H9 (cell line): Measurements from ENCODE around the gene RBSN. TPM values are rescaled to one million over a fixed set of nuclear protein-coding genes. Genes with fewer than 3 reads are reported as not detected.

Experiments
- DNase-seq: peaks from one replicate; pipeline ENCODE4 v3.0.0-alpha.2; 2017
- H2AFZ ChIP-seq: one replicate; pipeline ENCODE4 v1.6.1; 2013; ENCODE audit warnings: mild to moderate bottlenecking, low read length, control low read depth, moderate library complexity
- H2AK5ac ChIP-seq: 2 replicates; pipeline ENCODE4 v1.6.1; 2013; ENCODE audit warnings: low read length, control low read depth, mixed read lengths; ENCODE audit not compliant: insufficient read length
- H2BK120ac ChIP-seq: one replicate; pipeline ENCODE4 v1.6.1; 2013; ENCODE audit warnings: low read depth, mild to moderate bottlenecking, low read length, control low read depth, inconsistent platforms; ENCODE audit not compliant: poor library complexity, severe bottlenecking
- H2BK12ac ChIP-seq: 2 replicates; pipeline ENCODE4 v1.6.1; 2013; ENCODE audit warnings: low read length, control low read depth, mixed read lengths, low read depth; ENCODE audit not compliant: insufficient read length
- H2BK15ac ChIP-seq: 2 replicates; pipeline ENCODE4 v1.6.1; 2013; ENCODE audit warnings: low read depth, low read length, control low read depth
- H2BK20ac ChIP-seq: one replicate; pipeline ENCODE4 v1.6.1; 2013; ENCODE audit warnings: low read depth, mild to moderate bottlenecking, low read length, control low read depth, inconsistent platforms; ENCODE audit not compliant: poor library complexity, severe bottlenecking
- H2BK5ac ChIP-seq: 2 replicates; pipeline ENCODE4 v1.6.1; 2013; ENCODE audit warnings: low read length, control low read depth, mixed read lengths; ENCODE audit not compliant: insufficient read length
- H3K14ac ChIP-seq: 2 replicates; pipeline ENCODE4 v1.6.1; 2013; ENCODE audit warnings: low read length, control low read depth; ENCODE audit not compliant: insufficient read depth
- H3K18ac ChIP-seq: 2 replicates; pipeline ENCODE4 v1.6.1; 2013; ENCODE audit warnings: low read depth, mild to moderate bottlenecking, mixed read lengths, low read length, control low read depth; ENCODE audit not compliant: insufficient read length
- H3K23ac ChIP-seq: 2 replicates; pipeline ENCODE4 v1.6.1; 2013; ENCODE audit warnings: low read length, control low read depth, mixed read lengths, low read depth; ENCODE audit not compliant: insufficient read length
- H3K23me2 ChIP-seq: 2 replicates; pipeline ENCODE4 v1.6.1; 2013; ENCODE audit warnings: low read depth, mild to moderate bottlenecking, mixed read lengths, low read length, control low read depth; ENCODE audit not compliant: insufficient read length, poor library complexity, severe bottlenecking
- H3K27ac ChIP-seq: 2 replicates; pipeline ENCODE4 v1.5.1; 2013; ENCODE audit warnings: low read length, control low read depth, mixed read lengths, low read depth; ENCODE audit not compliant: insufficient read length
- H3K27me3 ChIP-seq: 2 replicates; pipeline ENCODE4 v1.6.1; 2013; ENCODE audit warnings: low read length, control low read depth, inconsistent platforms; ENCODE audit not compliant: insufficient read depth
- H3K4ac ChIP-seq: 2 replicates; pipeline ENCODE4 v1.6.1; 2013; ENCODE audit warnings: low read depth, mild to moderate bottlenecking, control low read depth, inconsistent platforms, low read length, moderate library complexity
- H3K4me1 ChIP-seq: 2 replicates; pipeline ENCODE4 v1.6.1; 2013; ENCODE audit warnings: low read length, control low read depth, inconsistent platforms; ENCODE audit not compliant: insufficient read depth
- H3K4me2 ChIP-seq: 2 replicates; pipeline ENCODE4 v1.6.1; 2013; ENCODE audit warnings: low read length, control low read depth, mixed read lengths; ENCODE audit not compliant: insufficient read length, insufficient read depth
- H3K56ac ChIP-seq: 2 replicates; pipeline ENCODE4 v1.6.1; 2013; ENCODE audit warnings: low read depth, mild to moderate bottlenecking, mixed read lengths, low read length, control low read depth; ENCODE audit not compliant: insufficient read length
- H3K79me1 ChIP-seq: 2 replicates; pipeline ENCODE4 v1.6.1; 2013; ENCODE audit warnings: low read depth, mild to moderate bottlenecking, moderate library complexity, low read length, control low read depth, inconsistent platforms; ENCODE audit not compliant: insufficient read depth, poor library complexity, severe bottlenecking
- H3K79me2 ChIP-seq: 2 replicates; pipeline ENCODE4 v1.6.1; 2013; ENCODE audit warnings: low read length, control low read depth, inconsistent platforms; ENCODE audit not compliant: insufficient read depth
- H3K9ac ChIP-seq: 2 replicates; pipeline ENCODE4 v1.6.1; 2013; ENCODE audit warnings: low read length, control low read depth, mixed read lengths; ENCODE audit not compliant: insufficient read length; ENCODE audit errors: extremely low read depth
- H3K9me3 ChIP-seq: one replicate; pipeline ENCODE4 v1.6.1; 2013; ENCODE audit warnings: low read depth, low read length, inconsistent platforms; ENCODE audit not compliant: control insufficient read depth
- H3T11ph ChIP-seq: one replicate; pipeline ENCODE4 v1.6.1; 2013; ENCODE audit warnings: mild to moderate bottlenecking, low read length, control low read depth, inconsistent platforms
- H4K20me1 ChIP-seq: one replicate; pipeline ENCODE4 v1.6.1; 2013; ENCODE audit not compliant: control insufficient read depth, insufficient read length, insufficient read depth
- H4K5ac ChIP-seq: 2 replicates; pipeline ENCODE4 v1.6.1; 2013; ENCODE audit warnings: low read depth, mild to moderate bottlenecking, mixed read lengths, low read length, control low read depth; ENCODE audit not compliant: insufficient read length
- H4K8ac ChIP-seq: replicated peaks from 2 replicates; pipeline ENCODE4 v1.6.1; 2013; ENCODE audit warnings: low read length, control low read depth, mixed read lengths, low read depth; ENCODE audit not compliant: insufficient read length
- H4K91ac ChIP-seq: 2 replicates; pipeline ENCODE4 v1.6.1; 2013; ENCODE audit warnings: low read depth, mild to moderate bottlenecking, moderate library complexity, mixed read lengths, low read length, control low read depth; ENCODE audit not compliant: insufficient read length
- H3K27ac Mint-ChIP-seq, 3 experiments: 2 replicates in 2 of 3; 3 replicates in 1 of 3; pipeline ENCODE4 v1.8.0; 2020 to 2021; ENCODE audit warnings: mixed read lengths in 3 of 3, mild to moderate bottlenecking in 1 of 3, moderate library complexity in 1 of 3
- H3K27me3 Mint-ChIP-seq: 2 replicates; pipeline ENCODE4 v1.8.0; 2021; ENCODE audit warnings: low read depth, mild to moderate bottlenecking, moderate library complexity, mixed read lengths
- H3K36me3 Mint-ChIP-seq, 3 experiments: 2 replicates in 2 of 3; 3 replicates in 1 of 3; pipeline ENCODE4 v1.8.0; 2020 to 2021; ENCODE audit warnings: low read depth in 3 of 3, mixed read lengths in 3 of 3; ENCODE audit not compliant: insufficient read depth in 1 of 3
- H3K4me1 Mint-ChIP-seq, 2 experiments: 2 replicates each; pipeline ENCODE4 v1.8.0; 2020; ENCODE audit warnings: mixed read lengths in 2 of 2
- H3K4me3 Mint-ChIP-seq, 2 experiments: 2 replicates in 1 of 2; 3 replicates in 1 of 2; pipeline ENCODE4 v1.8.0; 2020 to 2021; ENCODE audit warnings: mild to moderate bottlenecking in 2 of 2, mixed read lengths in 2 of 2, moderate library complexity in 1 of 2
- H3K9me3 Mint-ChIP-seq, 2 experiments: 2 replicates in 1 of 2; 3 replicates in 1 of 2; pipeline ENCODE4 v1.8.0; 2020; ENCODE audit warnings: mild to moderate bottlenecking in 2 of 2, mixed read lengths in 2 of 2, moderate library complexity in 1 of 2
- WGBS: extraction: QIAGEN DNeasy Blood & Tissue Kit; methylation state at CpG from one replicate; pipeline ENCODE4 v1.1.7; 2013; ENCODE audit warnings: missing lambda C conversion rate, low lambda C conversion rate, mixed read lengths; ENCODE audit not compliant: insufficient read length; ENCODE audit errors: extremely low coverage; 5-methylcytosine and 5-hydroxymethylcytosine counted together
- total RNA-seq: library from RNA; stranded (reverse); gene quantifications from 2 replicates; pipeline ENCODE4 v1.2.1, GENCODE V29; 2021
- TF ChIP-seq, protein P1 (sequence below): fragments of 200-600 bp; sonication (generic); conservative IDR thresholded peaks from 3 replicates; pipeline ENCODE4 v1.8.0; 2021; ENCODE audit warnings: antibody characterized with exemption, mild to moderate bottlenecking

RBSN gene
- total RNA-seq, 1 experiment from 2014 or later = 16.0 TPM

DNA sequence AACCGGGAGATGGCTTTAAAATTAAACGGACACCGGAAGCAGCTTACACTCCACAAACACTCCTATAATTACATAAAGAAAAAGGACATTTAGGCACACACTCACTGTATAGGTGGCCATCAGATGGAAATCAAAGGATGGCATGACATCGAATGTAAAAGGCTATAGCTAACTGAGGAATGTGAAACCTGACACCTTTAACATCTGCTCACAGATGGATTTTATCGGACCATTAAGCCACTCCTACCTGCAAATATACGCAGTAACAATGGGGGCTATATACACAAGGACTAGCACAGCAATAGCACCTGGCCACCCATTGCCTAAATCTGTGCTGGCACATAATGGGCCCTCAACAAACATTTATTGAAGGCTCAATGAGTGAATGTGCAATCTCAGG, 14.5 kb upstream of the RBSN start:
- H4K20me1 ChIP-seq = no peaks in the 10 kb centered on the region
- peaks cover 4% of the 10 kb centered on the region for H3K9me3 ChIP-seq
- H4K8ac ChIP-seq = no peak overlapping the region
- no peak overlapping the region for H4K5ac ChIP-seq
- H3K4me2 ChIP-seq = no peak overlapping the region
- H3K4me1 Mint-ChIP-seq = peaks cover 25 to 28% of the 10 kb centered on the region in 2 experiments
- no peak overlapping the region for H2BK12ac ChIP-seq
- no peaks in the 10 kb centered on the region for H3K79me2 ChIP-seq
- no peak overlapping the region for H3K23ac ChIP-seq
- TF ChIP-seq, protein P1, sequence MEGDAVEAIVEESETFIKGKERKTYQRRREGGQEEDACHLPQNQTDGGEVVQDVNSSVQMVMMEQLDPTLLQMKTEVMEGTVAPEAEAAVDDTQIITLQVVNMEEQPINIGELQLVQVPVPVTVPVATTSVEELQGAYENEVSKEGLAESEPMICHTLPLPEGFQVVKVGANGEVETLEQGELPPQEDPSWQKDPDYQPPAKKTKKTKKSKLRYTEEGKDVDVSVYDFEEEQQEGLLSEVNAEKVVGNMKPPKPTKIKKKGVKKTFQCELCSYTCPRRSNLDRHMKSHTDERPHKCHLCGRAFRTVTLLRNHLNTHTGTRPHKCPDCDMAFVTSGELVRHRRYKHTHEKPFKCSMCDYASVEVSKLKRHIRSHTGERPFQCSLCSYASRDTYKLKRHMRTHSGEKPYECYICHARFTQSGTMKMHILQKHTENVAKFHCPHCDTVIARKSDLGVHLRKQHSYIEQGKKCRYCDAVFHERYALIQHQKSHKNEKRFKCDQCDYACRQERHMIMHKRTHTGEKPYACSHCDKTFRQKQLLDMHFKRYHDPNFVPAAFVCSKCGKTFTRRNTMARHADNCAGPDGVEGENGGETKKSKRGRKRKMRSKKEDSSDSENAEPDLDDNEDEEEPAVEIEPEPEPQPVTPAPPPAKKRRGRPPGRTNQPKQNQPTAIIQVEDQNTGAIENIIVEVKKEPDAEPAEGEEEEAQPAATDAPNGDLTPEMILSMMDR = no peak
- H3K18ac ChIP-seq = no peak overlapping the region
- no peak overlapping the region for H2AFZ ChIP-seq
- no peak overlapping the region for H3K4me3 Mint-ChIP-seq
- no peak overlapping the region for H3K56ac ChIP-seq
- peaks cover 5% of the 10 kb centered on the region; the same call in 1 of the 2 replicates for H3K4me1 ChIP-seq
- H3K9ac ChIP-seq = no peak overlapping the region
- H3K79me1 ChIP-seq = no peaks in the 10 kb centered on the region
- H2BK20ac ChIP-seq = no peak overlapping the region
- DNase-seq = no peak
- H2BK5ac ChIP-seq = no peak overlapping the region
- no peak overlapping the region for H3K4ac ChIP-seq
- H2BK15ac ChIP-seq = no peak overlapping the region
- no peak overlapping the region for H4K91ac ChIP-seq
- no peak overlapping the region for H3T11ph ChIP-seq
- peaks cover 22% of the 10 kb centered on the region for H3K27me3 Mint-ChIP-seq
- H3K23me2 ChIP-seq = peaks cover 3% of the 10 kb centered on the region
- no CpG with 5 or more reads among the region's 6 CpGs for WGBS
- no peaks in the 10 kb centered on the region for H3K36me3 Mint-ChIP-seq
- H3K9me3 Mint-ChIP-seq = no peaks in the 10 kb centered on the region
- H3K27ac ChIP-seq = no peak overlapping the region
- H2BK120ac ChIP-seq = no peak overlapping the region
- no peak overlapping the region for H3K14ac ChIP-seq
- no peak overlapping the region for H3K27ac Mint-ChIP-seq
- no peaks in the 10 kb centered on the region for H3K27me3 ChIP-seq
- no peak overlapping the region for H2AK5ac ChIP-seq
